GM19372 (cell line): ENCODE data around the gene SUSD1.

Experiments
- ATAC-seq: cut with Tn5 transposase; IDR thresholded peaks from one replicate; pipeline ENCODE4 v1.9.1; 2021; ENCODE audit warnings: mild to moderate bottlenecking, low read depth, moderate library complexity; ENCODE audit not compliant: unreplicated experiment

SUSD1 gene

GRCh38 chr9:112021742-112022141, 153.4 kb downstream of the SUSD1 start:
- ATAC-seq = no peak

GRCh38 chr9:112020680-112021596, 154.2 kb downstream of the SUSD1 start:
- no peak for ATAC-seq

- no peak for ATAC-seq
Measured at GRCh38 chr9:112017878-112018277, 157.2 kb downstream of the SUSD1 start.

- ATAC-seq = no peak
Measured at GRCh38 chr9:112015736-112016135, 159.4 kb downstream of the SUSD1 start.

- no peak for ATAC-seq
Measured at GRCh38 chr9:112015149-112015548, 159.9 kb downstream of the SUSD1 start.

GRCh38 chr9:112013266-112013665, 161.8 kb downstream of the SUSD1 start:
- no peak for ATAC-seq

- peak; percentile 68 for ATAC-seq
Measured at GRCh38 chr9:112012026-112012902, 162.8 kb downstream of the SUSD1 start.

- no peak for ATAC-seq
Measured at GRCh38 chr9:112011051-112011620, 164.0 kb downstream of the SUSD1 start.

- no peak for ATAC-seq
Measured at GRCh38 chr9:112010537-112010936, 164.6 kb downstream of the SUSD1 start.

- no peak for ATAC-seq
Measured at GRCh38 chr9:112009656-112010055, 165.4 kb downstream of the SUSD1 start.

- no peak for ATAC-seq
Measured at GRCh38 chr9:112007575-112008240, 167.4 kb downstream of the SUSD1 start.

GRCh38 chr9:112006361-112007020, 168.6 kb downstream of the SUSD1 start:
- no peak for ATAC-seq

- ATAC-seq = no peak
Measured at GRCh38 chr9:112005939-112006338, 169.2 kb downstream of the SUSD1 start.

GRCh38 chr9:112003538-112003937, 171.6 kb downstream of the SUSD1 start:
- no peak for ATAC-seq

GRCh38 chr9:112002847-112003457, 172.1 kb downstream of the SUSD1 start:
- no peak for ATAC-seq

GRCh38 chr9:112002131-112002846, 172.8 kb downstream of the SUSD1 start:
- no peak for ATAC-seq

GRCh38 chr9:112000743-112001142, 174.4 kb downstream of the SUSD1 start:
- no peak for ATAC-seq

- ATAC-seq = no peak
Measured at GRCh38 chr9:111999319-111999718, 175.8 kb downstream of the SUSD1 start.

- ATAC-seq = no peak
Measured at GRCh38 chr9:111997831-111998230, 177.3 kb downstream of the SUSD1 start.
